ENCODE data around the gene MACO1.

GRCh38 chr1:25431955-25432719 is 1.4 kb downstream of the MACO1 start:
- TF ChIP-seq CTCF (IDR thresholded peaks at IDR 0.05) (no peak), POLR2A (IDR thresholded peaks at IDR 0.05) (no peak)

All from thyroid gland (tissue), 4 donors.